Prostate gland (tissue), 2 donors: ENCODE data around the gene CFAP221.

Experiments used
- CTCF ChIP-seq, 4 experiments: fragments of 200-600 bp in 2 of 4; fragments of 450-650 bp in 2 of 4; sonication (generic) in 2 of 4; IDR thresholded peaks; 1 replicate in 3 of 4; 2 replicates in 1 of 4; pipeline ENCODE4 v1.5.1; 2016 to 2019; ENCODE audit warnings: antibody characterized with exemption in 4 of 4, mild to moderate bottlenecking in 2 of 4, moderate library complexity in 2 of 4
- POLR2A ChIP-seq: fragments of 450-650 bp; IDR thresholded peaks from one replicate; pipeline ENCODE4 v1.6.1; 2016; ENCODE audit warnings: antibody characterized with exemption, mild to moderate bottlenecking
- POLR2AphosphoS5 ChIP-seq: sonication (generic); formaldehyde crosslinking; IDR thresholded peaks from one replicate; pipeline ENCODE4 v1.6.1; 2017; ENCODE audit warnings: antibody characterized with exemption

DNA sequence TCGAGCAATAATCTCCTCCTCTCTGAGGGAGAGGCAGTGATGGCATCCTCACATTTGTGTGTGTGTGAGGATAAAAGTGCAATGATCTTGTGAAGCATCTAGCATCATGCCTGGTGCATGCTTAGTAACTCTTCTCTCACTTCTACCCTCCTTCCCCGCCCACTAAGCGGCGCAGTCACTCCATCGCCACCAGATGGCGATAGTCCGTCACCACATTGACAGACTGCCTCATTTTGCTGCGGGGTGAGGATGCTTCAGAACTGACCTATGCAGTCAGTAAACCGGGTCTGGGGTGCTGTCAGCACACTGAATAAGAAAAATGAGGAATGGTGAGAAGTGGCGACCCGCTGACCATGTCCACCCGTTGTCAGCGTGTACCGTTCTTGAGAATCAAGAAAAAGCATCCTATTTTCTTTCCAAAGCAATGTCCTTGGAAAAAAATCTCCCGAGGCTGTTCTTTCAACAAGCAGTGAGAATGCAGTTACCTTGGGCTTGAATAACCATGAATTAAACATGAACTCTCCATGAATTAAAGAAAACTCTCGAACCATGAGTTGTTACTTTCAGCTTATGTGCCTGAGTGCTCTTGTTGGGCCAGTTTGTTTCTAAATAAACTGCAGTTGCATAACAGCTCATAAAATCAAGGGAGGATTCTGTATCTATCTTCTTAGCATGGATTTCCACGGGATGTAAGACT, 97.5 kb downstream of the CFAP221 start:
- TF ChIP-seq CTCF (IDR thresholded peaks at IDR 0.05) (peak; percentile 73 to 83 (median 79)), POLR2A (no peak), POLR2AphosphoS5 (no peak)
